ENCODE measurements around the gene IGSF3.
"Not testable (repeated sequence)": the region's sequence is repeated elsewhere in the genome, so short reads cannot be mapped to it uniquely, and the experiment has no call there.

IGSF3 gene

DNA sequence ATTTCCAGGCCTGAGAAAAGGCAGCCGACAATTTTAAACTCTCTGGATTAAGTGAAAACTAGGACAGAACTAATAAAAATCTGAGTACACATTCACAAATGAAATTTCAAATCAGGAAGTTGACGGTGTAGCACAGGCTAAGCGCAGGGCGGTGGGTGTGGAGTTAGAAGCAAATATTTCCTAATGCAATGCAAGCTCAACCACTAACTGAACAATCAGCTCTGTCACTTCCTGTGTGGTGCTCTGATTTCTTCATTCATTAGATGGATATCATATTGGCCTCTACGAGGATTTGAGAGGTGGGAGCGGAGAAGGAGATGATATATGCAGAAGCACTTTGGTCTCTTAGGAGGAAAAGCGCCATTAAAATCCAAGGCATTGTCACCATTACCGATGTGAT is 61.5 kb downstream of the IGSF3 start:
- not testable (repeated sequence) for H3K79me2 ChIP-seq; H3K4me2 ChIP-seq (ENCODE audit: low read length); H3K27ac ChIP-seq; H3K9ac ChIP-seq; H3K4me1 ChIP-seq; H3K4me3 ChIP-seq (ENCODE audit: low read depth, low read length); H3K36me3 ChIP-seq (ENCODE audit: control insufficient read depth, insufficient read depth, low read length); H3K27me3 ChIP-seq (ENCODE audit: control insufficient read depth, insufficient read depth, low read length); H2AFZ ChIP-seq; H3K9me3 ChIP-seq (ENCODE audit: control insufficient read depth, low read length)

DNA sequence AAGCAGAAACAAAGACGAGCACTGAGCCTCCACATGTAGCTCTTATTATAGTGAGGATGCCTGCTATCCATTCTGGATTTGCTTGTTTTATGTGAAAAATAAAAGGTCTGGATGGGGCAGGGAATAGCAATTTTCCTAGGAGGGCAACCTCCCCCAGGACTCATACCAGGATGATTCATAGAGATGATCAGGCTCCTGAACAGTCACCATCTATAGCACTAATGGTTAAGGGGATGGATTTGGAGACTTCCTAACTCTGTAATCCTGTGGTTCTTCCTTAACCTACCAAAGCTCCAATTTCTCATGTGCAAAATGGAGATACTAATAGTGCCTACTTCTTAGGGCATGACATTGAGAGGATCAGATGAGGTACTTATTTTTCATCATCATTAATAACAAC is 62.2 kb downstream of the IGSF3 start:
- Histone ChIP-seq H3K27me3 (ENCODE audit: control insufficient read depth, insufficient read depth, low read length) (no peaks in the 10 kb centered on the region), H3K36me3 (ENCODE audit: control insufficient read depth, insufficient read depth, low read length) (no peaks in the 10 kb centered on the region), H3K9me3 (ENCODE audit: control insufficient read depth, low read length) (no peaks in the 10 kb centered on the region), H3K9ac (no peak overlapping the region), H3K27ac (no peak overlapping the region), H3K4me3 (ENCODE audit: low read depth, low read length) (no peak overlapping the region), H3K4me2 (ENCODE audit: low read length) (no peak overlapping the region), H2AFZ (no peak overlapping the region), H3K79me2 (no peaks in the 10 kb centered on the region), H3K4me1 (no peaks in the 10 kb centered on the region)
- TF ChIP-seq, protein P1, sequence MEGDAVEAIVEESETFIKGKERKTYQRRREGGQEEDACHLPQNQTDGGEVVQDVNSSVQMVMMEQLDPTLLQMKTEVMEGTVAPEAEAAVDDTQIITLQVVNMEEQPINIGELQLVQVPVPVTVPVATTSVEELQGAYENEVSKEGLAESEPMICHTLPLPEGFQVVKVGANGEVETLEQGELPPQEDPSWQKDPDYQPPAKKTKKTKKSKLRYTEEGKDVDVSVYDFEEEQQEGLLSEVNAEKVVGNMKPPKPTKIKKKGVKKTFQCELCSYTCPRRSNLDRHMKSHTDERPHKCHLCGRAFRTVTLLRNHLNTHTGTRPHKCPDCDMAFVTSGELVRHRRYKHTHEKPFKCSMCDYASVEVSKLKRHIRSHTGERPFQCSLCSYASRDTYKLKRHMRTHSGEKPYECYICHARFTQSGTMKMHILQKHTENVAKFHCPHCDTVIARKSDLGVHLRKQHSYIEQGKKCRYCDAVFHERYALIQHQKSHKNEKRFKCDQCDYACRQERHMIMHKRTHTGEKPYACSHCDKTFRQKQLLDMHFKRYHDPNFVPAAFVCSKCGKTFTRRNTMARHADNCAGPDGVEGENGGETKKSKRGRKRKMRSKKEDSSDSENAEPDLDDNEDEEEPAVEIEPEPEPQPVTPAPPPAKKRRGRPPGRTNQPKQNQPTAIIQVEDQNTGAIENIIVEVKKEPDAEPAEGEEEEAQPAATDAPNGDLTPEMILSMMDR (IDR thresholded peaks at IDR 0.05) = no peak

DNA sequence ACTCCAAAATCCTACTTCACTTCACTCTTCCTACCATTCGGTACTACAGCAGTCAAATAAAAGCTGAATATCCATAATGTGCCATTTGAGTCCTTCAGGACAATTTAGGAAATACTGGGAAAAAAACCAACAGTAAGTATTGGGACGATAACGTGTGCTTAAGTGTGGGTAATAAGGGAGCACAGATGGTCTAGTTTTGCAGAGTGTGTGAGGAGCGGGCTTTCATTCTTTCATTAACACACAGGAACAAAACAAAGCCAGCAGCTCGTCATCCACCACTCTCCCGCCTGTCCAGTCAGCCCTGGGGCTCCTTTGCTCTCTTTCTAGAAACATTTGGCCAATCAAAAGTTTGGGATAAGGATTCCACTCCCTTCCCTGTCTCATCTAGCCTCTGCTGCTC is 63.1 kb downstream of the IGSF3 start:
- not testable (repeated sequence) for H2AFZ ChIP-seq; H3K9ac ChIP-seq; H3K9me3 ChIP-seq (ENCODE audit: control insufficient read depth, low read length); H3K36me3 ChIP-seq (ENCODE audit: control insufficient read depth, insufficient read depth, low read length); H3K79me2 ChIP-seq; H3K4me2 ChIP-seq (ENCODE audit: low read length); H3K4me3 ChIP-seq (ENCODE audit: low read depth, low read length); H3K27me3 ChIP-seq (ENCODE audit: control insufficient read depth, insufficient read depth, low read length); H3K4me1 ChIP-seq; H3K27ac ChIP-seq

DNA sequence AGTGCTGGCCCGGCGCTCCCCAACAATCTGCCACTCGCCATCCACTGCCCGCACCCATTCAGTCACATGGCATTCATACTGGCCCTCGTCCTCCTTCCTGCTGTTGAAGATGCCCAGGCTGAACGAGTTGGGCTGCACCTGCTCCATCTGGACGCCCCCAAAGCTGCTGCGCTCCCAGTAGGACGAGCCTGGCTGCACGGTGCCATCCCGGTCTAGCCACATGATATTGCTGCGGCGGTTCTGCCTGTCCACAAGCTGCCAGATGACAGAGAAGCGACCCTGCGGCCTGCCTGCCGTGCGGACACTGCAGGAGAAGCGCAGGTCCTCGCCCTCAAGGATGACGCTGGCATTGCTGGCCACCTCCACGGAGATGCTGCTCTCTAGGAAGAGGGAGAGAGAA is 63.9 kb downstream of the IGSF3 start:
- H3K4me3 ChIP-seq (ENCODE audit: low read depth, low read length); H3K9ac ChIP-seq; H3K4me1 ChIP-seq; H2AFZ ChIP-seq; H3K36me3 ChIP-seq (ENCODE audit: control insufficient read depth, insufficient read depth, low read length); H3K27ac ChIP-seq; H3K4me2 ChIP-seq (ENCODE audit: low read length); H3K79me2 ChIP-seq; H3K27me3 ChIP-seq (ENCODE audit: control insufficient read depth, insufficient read depth, low read length); H3K9me3 ChIP-seq (ENCODE audit: control insufficient read depth, low read length): not testable (repeated sequence)

DNA sequence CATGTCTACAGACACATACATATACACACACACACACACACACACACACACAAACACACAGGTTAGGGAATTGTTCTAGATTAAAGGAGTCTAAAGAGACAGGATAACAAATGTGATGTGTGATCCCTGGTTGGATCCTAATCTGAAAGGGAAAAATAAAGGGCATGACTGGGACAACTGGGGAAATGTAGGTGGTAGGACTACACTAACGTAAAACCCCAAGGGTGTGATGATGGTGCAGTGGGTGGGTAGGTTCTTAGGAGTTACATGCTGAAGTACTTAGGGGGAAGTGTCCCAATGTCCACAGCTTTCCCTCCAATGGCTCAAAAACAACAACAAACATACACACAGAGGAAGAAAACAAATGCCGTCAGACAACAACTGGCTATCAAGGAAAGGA is 68.2 kb downstream of the IGSF3 start:
- H3K4me1 ChIP-seq; H3K36me3 ChIP-seq (ENCODE audit: control insufficient read depth, insufficient read depth, low read length); H2AFZ ChIP-seq; H3K79me2 ChIP-seq; H3K27me3 ChIP-seq (ENCODE audit: control insufficient read depth, insufficient read depth, low read length); H3K9ac ChIP-seq; H3K9me3 ChIP-seq (ENCODE audit: control insufficient read depth, low read length); H3K4me2 ChIP-seq (ENCODE audit: low read length); H3K27ac ChIP-seq; H3K4me3 ChIP-seq (ENCODE audit: low read depth, low read length): not testable (repeated sequence)

DNA sequence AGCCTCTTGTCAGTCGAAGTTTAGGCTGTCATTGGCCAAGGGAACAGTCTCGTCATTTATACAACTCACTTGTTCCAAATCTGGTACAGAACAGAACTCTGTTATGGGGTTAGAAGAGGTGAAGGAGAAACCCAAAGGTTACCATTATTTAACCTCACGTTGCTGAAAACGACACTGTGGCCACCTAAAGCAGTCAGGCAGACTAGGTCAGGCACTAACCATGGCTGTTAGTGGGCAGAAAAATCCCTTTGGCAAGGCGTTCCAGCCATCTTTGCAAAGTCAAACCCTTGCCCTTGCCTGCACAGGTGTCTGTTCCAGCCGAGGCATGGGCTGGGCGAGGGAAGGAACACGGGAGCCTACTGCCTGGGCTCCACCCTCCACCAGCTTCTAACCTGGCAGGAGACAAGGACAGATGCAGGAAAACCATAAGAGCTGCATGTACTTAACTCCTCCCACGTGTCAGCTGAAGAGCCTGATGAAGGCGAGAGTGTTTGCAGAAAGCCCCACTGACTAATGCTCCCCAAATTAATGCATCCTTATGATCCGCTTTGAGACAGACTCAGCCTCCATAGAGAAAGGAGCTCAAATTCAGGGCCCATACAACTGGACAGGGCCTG is 69.0 kb downstream of the IGSF3 start:
- not testable (repeated sequence) for H3K4me2 ChIP-seq (ENCODE audit: low read length); H2AFZ ChIP-seq; H3K36me3 ChIP-seq (ENCODE audit: control insufficient read depth, insufficient read depth, low read length); H3K9ac ChIP-seq; H3K79me2 ChIP-seq; H3K27me3 ChIP-seq (ENCODE audit: control insufficient read depth, insufficient read depth, low read length); H3K4me3 ChIP-seq (ENCODE audit: low read depth, low read length); H3K9me3 ChIP-seq (ENCODE audit: control insufficient read depth, low read length); H3K4me1 ChIP-seq; H3K27ac ChIP-seq

DNA sequence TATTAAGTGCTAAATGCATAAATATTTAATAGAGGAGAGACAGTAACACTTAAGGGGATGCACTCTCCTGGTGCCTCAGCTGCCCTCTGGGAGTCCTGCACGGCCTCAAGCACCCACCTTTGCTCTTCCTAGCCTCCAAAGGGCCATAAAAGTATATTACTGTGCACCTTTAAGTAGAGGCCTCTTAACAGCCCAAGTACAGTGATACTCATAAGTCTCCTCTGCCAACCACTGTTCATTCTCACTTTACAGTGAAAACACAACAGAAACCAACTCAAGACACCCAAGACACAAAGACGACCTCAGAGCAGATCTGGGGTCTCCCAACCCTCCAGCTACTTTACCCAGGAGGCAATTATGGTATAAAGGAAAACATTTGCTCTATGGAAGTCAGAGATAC is 70.1 kb downstream of the IGSF3 start:
- H3K27ac ChIP-seq; H3K4me2 ChIP-seq (ENCODE audit: low read length); H3K36me3 ChIP-seq (ENCODE audit: control insufficient read depth, insufficient read depth, low read length); H3K4me3 ChIP-seq (ENCODE audit: low read depth, low read length); H3K4me1 ChIP-seq; H3K9me3 ChIP-seq (ENCODE audit: control insufficient read depth, low read length); H3K9ac ChIP-seq; H2AFZ ChIP-seq; H3K27me3 ChIP-seq (ENCODE audit: control insufficient read depth, insufficient read depth, low read length); H3K79me2 ChIP-seq: not testable (repeated sequence)

DNA sequence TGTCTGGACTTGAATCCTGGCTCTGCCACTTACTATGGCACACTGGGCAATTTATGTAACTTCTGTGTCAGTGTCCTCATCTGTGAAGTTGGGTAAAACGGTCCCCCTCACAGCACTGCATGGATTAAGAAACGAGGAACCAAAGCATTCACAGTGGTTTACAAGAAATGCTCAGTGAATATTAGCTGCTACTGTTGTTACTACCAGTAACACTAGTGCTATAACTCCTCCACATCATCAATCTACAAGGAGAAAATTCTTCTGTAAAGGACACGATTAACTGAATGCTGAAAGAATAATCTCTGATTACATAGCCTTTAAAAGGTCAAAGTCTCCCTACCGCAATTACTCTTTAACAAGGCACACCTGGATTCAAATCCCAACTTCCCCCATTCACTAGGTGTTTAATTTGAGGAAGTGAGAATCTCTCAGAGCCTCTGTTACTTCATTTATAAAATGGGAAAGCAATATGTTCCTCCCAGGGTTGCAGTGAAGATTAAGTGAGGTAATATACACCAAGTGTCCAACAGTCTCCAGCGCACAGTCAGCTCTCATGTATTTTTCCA is 70.7 kb downstream of the IGSF3 start:
- not testable (repeated sequence) for H3K4me3 ChIP-seq (ENCODE audit: low read depth, low read length); H3K9ac ChIP-seq; H3K4me1 ChIP-seq; H3K79me2 ChIP-seq; H3K4me2 ChIP-seq (ENCODE audit: low read length); H3K27me3 ChIP-seq (ENCODE audit: control insufficient read depth, insufficient read depth, low read length); H3K36me3 ChIP-seq (ENCODE audit: control insufficient read depth, insufficient read depth, low read length); H3K27ac ChIP-seq; H2AFZ ChIP-seq; H3K9me3 ChIP-seq (ENCODE audit: control insufficient read depth, low read length)
